GM12878 (cell line): Measurements from ENCODE around the gene GPR75. TPM values are rescaled to one million over a fixed set of nuclear protein-coding genes. Genes with fewer than 3 reads are reported as not detected.

ENCODE experiments used
- ATAC-seq: fragments of 200-7000 bp; cut with Tn5 transposase; 3 replicates; pipeline ENCODE4 v1.9.1; 2020; ENCODE audit warnings: mild to moderate bottlenecking, moderate library complexity
- Bru-seq: library from RNA; stranded (reverse); fragments of 400-500 nt; gene quantifications from one replicate; lab custom pipeline; 2021; lab: Mats Ljungman, UMichigan
- BruChase-seq, 2 experiments: library from RNA; stranded (reverse); fragments of 400-500 nt; gene quantifications; one replicate each; lab custom pipeline; 2021; lab: Mats Ljungman, UMichigan
- BruUV-seq: library from RNA; stranded (reverse); fragments of 400-500 nt; replicated peaks from 2 replicates; lab custom pipeline; 2021; lab: Mats Ljungman, UMichigan
- CTCF ChIA-PET: fragments of 300-600 bp; sonication (Branson Sonifier 250); formaldehyde crosslinking; extraction: SDS; loops from one replicate; lab custom pipeline; 2021; ENCODE audit warnings: inconsistent platforms; lab: Yijun Ruan, JAX
- POLR2A ChIA-PET: fragments of 350-600 bp; formaldehyde crosslinking; extraction: SDS; loops from one replicate; lab custom pipeline; 2021; ENCODE audit warnings: inconsistent platforms; lab: Charles Lee
- RAD21 ChIA-PET: fragments of 300-600 bp; sonication (Branson Sonifier 250); formaldehyde crosslinking; loops from one replicate; lab custom pipeline; 2023; ENCODE audit warnings: antibody characterized with exemption; ENCODE audit not compliant: unreplicated experiment; lab: Charles Lee
- SMC1A ChIA-PET: fragments of 300-600 bp; sonication (Branson Sonifier 250); formaldehyde crosslinking; loops from one replicate; lab custom pipeline; 2023; ENCODE audit not compliant: unreplicated experiment, uncharacterized antibody; lab: Charles Lee
- DNase-seq: peaks from one replicate; pipeline ENCODE4 v3.0.0-alpha.2; 2011; ENCODE audit warnings: low read depth, low spot score
- FAIRE-seq: peaks from 3 replicates; lab custom pipeline; 2011; peaks lifted over from hg19 to GRCh38; lab: Jason Lieb, UNC
- H2AFZ ChIP-seq: 2 replicates; pipeline ENCODE4 v1.6.0; 2011; ENCODE audit warnings: low read depth, low read length, control low read depth; ENCODE audit not compliant: control insufficient read depth
- H3K27ac ChIP-seq: 2 replicates; pipeline ENCODE4 v1.5.1; 2011; ENCODE audit warnings: control low read depth; ENCODE audit not compliant: control insufficient read depth, insufficient read depth
- H3K27me3 ChIP-seq, 2 experiments: replicated peaks in 1 of 2; 2 replicates each; pipeline versions ENCODE4 v1.6.0 to v1.6.1; 2011; ENCODE audit warnings: low read length in 1 of 2; ENCODE audit not compliant: control insufficient read depth in 2 of 2, insufficient read depth in 2 of 2
- H3K36me3 ChIP-seq, 2 experiments: 2 replicates each; pipeline ENCODE4 v1.5.1; 2011; ENCODE audit warnings: low read length in 1 of 2; ENCODE audit not compliant: control insufficient read depth in 2 of 2, insufficient read depth in 2 of 2
- H3K4me1 ChIP-seq: 2 replicates; pipeline ENCODE4 v1.6.1; 2011; ENCODE audit warnings: mild to moderate bottlenecking, low read length, moderate library complexity, mixed read lengths; ENCODE audit not compliant: control insufficient read depth, insufficient read depth
- H3K4me2 ChIP-seq: 2 replicates; pipeline ENCODE4 v1.6.0; 2011; ENCODE audit warnings: control low read depth; ENCODE audit not compliant: control insufficient read depth, insufficient read depth
- H3K4me3 ChIP-seq: fragments of 200-600 bp; sonication (generic); 2 replicates; pipeline ENCODE4 v1.5.1; 2016
- H3K79me2 ChIP-seq: 2 replicates; pipeline ENCODE4 v1.6.0; 2011; ENCODE audit warnings: low read length; ENCODE audit not compliant: control insufficient read depth, insufficient read depth
- H3K9ac ChIP-seq: 2 replicates; pipeline ENCODE4 v1.8.0; 2011; ENCODE audit warnings: low read length, control low read depth, mixed read lengths; ENCODE audit not compliant: control insufficient read depth, insufficient read depth
- H3K9me3 ChIP-seq: replicated peaks from 3 replicates; pipeline ENCODE4 v1.5.1; 2011; ENCODE audit warnings: mild to moderate bottlenecking, low read length; ENCODE audit not compliant: control insufficient read depth, insufficient read depth
- H4K20me1 ChIP-seq: 2 replicates; pipeline ENCODE4 v1.6.0; 2011; ENCODE audit not compliant: control insufficient read depth, insufficient read depth
- JUND ChIP-seq: IDR thresholded peaks from 2 replicates; pipeline ENCODE4 v1.6.1; 2012; ENCODE audit warnings: low read depth, mild to moderate bottlenecking, low read length, improper control_type of control experiment, moderate library complexity
- NFIC ChIP-seq: IDR thresholded peaks from 2 replicates; pipeline ENCODE4 v1.6.1; 2012; ENCODE audit warnings: low read depth, mild to moderate bottlenecking, inconsistent platforms, low read length, moderate library complexity
- POLR2AphosphoS5 ChIP-seq: IDR thresholded peaks from 2 replicates; pipeline ENCODE4 v1.6.1; 2011; ENCODE audit warnings: mild to moderate bottlenecking, low read length, inconsistent platforms
- ZNF384 ChIP-seq: IDR thresholded peaks from 2 replicates; pipeline ENCODE4 v1.6.1; 2012; ENCODE audit warnings: low read depth, mild to moderate bottlenecking, low read length, improper control_type of control experiment, borderline replicate concordance
- WGBS: methylation state at CpG from one replicate; pipeline ENCODE4 v1.1.6; 2016; ENCODE audit warnings: low lambda C conversion rate; ENCODE audit not compliant: insufficient replicate concordance, insufficient coverage; ENCODE audit errors: missing lambda C conversion rate; 5-methylcytosine and 5-hydroxymethylcytosine counted together
- in situ Hi-C: fragments of 300-500 bp; cut with MboI; formaldehyde crosslinking; loops from 9 replicates; pipeline ENCODE4 v1.14.3; 2018; ENCODE audit warnings: mixed read lengths
- intact Hi-C: fragments of 100-400 bp; cut with micrococcal nuclease; formaldehyde crosslinking; loops from one replicate; pipeline ENCODE4 v1.14.2; 2022; ENCODE audit not compliant: unreplicated experiment
- long read RNA-seq, 2 experiments: library from polyadenylated mRNA; unstranded; transcript quantifications; one replicate each; pipeline ENCODE4 v2.0.0, GENCODE V29; 2019 to 2020
- polyA minus RNA-seq, 3 experiments: library from RNA; depleted of rRNA, polyadenylated mRNA; stranded (reverse); fragments of >200 nt; gene quantifications; 2 replicates each; pipeline ENCODE4 v1.2.3, GENCODE V29; 2011
- polyA plus RNA-seq, 11 experiments: library from polyadenylated mRNA; depleted of rRNA in 4 of 11; unstranded in 6 of 11; stranded (reverse) in 5 of 11; fragments of >200 nt; fragmentation: Nextera tagmentation in 4 of 11; fragmentation: Illumina TruSeq in 1 of 11; extraction: Ambion mirVana in 4 of 11; extraction: Trizol in 1 of 11; gene quantifications; 1 replicate in 1 of 11; 2 replicates in 10 of 11; pipeline versions ENCODE4 v1.2.1 to v1.2.3, GENCODE V29; 2011 to 2016; ENCODE audit warnings: inconsistent platforms in 2 of 11, missing spikeins in 2 of 11, low read depth in 1 of 11
- total RNA-seq, 4 experiments: library from RNA; depleted of rRNA in 3 of 4; stranded (reverse); fragments of >200 nt in 3 of 4; fragmentation: Illumina TruSeq in 1 of 4; extraction: Trizol in 1 of 4; gene quantifications; 2 replicates each; pipeline versions ENCODE4 v1.2.1 to v1.2.3, GENCODE V29; 2013 to 2021

The GPR75 gene
- total RNA-seq (2013; cell fraction: nucleolus; rRNA removed), result 11.0 and 12.2 TPM in 2 replicates
- total RNA-seq (2014; rRNA removed) (2.0 and 2.1 TPM in 2 replicates), total RNA-seq (2014; rRNA removed; fragmentation: Illumina TruSeq; extraction: Trizol) (2.6 TPM in 2 replicates), total RNA-seq (2021) (1.7 and 2.5 TPM in 2 replicates), polyA plus RNA-seq (2011; rRNA removed) (1.5 and 2.0 TPM in 2 replicates), polyA plus RNA-seq (2014; fragmentation: Illumina TruSeq; extraction: Trizol) (3.5 and 3.7 TPM in 2 replicates), polyA plus RNA-seq (2014; fragmentation: Nextera tagmentation; extraction: Ambion mirVana) (under 1 TPM in 1 of 2 experiments, not detected in 1; 0.02 TPM), polyA plus RNA-seq (2014; rRNA removed) (2.2 and 2.6 TPM in 2 replicates), polyA plus RNA-seq (2016; fragmentation: Nextera tagmentation; extraction: Ambion mirVana) (under 1 TPM in 1 of 2 experiments, not detected in 1; 0.20 TPM), polyA minus RNA-seq (2011; rRNA and poly(A)+ RNA removed) (5.7 and 8.1 TPM in 2 replicates), Bru-seq, nascent RNA (percentile 72 among the genes with signal in this experiment), BruChase-seq, experiment 1, labeled RNA remaining after a 6-hour chase (percentile 85 among the genes with signal in this experiment), BruChase-seq, experiment 2, labeled RNA remaining after a 2-hour chase (percentile 90 among the genes with signal in this experiment)
- polyA plus RNA-seq (2011; ENCODE audit: low read depth), result 1.4 TPM
- 1.2 and 1.8 TPM in 2 replicates for polyA plus RNA-seq (2011; cell fraction: cytosol; rRNA removed)
- 4.3 and 5.6 TPM in 2 replicates for polyA plus RNA-seq (2011; cell fraction: nucleus; rRNA removed)
- polyA plus RNA-seq (2012), result 1.2 and 1.5 TPM in 2 replicates
- polyA minus RNA-seq (2011; cell fraction: cytosol; rRNA and poly(A)+ RNA removed), result not detected in 2 replicates
- polyA minus RNA-seq (2011; cell fraction: nucleus; rRNA and poly(A)+ RNA removed), result 4.6 and 10.3 TPM in 2 replicates
- long read RNA-seq, experiment 1, result 0 reads
- long read RNA-seq, experiment 2, result 0 reads

- no TSS peak for BruUV-seq
- SMC1A ChIA-PET, result interaction anchor here (0.6 kb wide), 1 partner anchor 56 kb away, joined by 3 read pairs; no protein-coding TSS in a partner anchor
- Histone ChIP-seq H2AFZ (no peak within 1 kb of the TSS), H3K27ac (no peak within 1 kb of the TSS), H3K9me3 (no peaks in the 10 kb centered on the region), H3K9ac (no peak within 1 kb of the TSS), H3K27me3 (no peaks in the 10 kb centered on the region), H4K20me1 (no peaks in the 10 kb centered on the region), H3K4me3 (no peak within 1 kb of the TSS), H3K36me3 (peaks cover 0 to 3% of the 10 kb centered on the region in 2 experiments; a peak in 2 of 4 replicates), H3K4me2 (no peak within 1 kb of the TSS), H3K4me1 (no peaks in the 10 kb centered on the region), H3K79me2 (no peaks in the 10 kb centered on the region)
- RAD21 ChIA-PET, result no interaction called here
- intact Hi-C loops (no loop called here), in situ Hi-C loops (no loop called here)
- CTCF ChIA-PET, result no interaction called here
- POLR2A ChIA-PET, result no interaction called here
- WGBS, result 96% methylated on average over 57 of the region's 72 CpGs
- ATAC-seq (no peak), DNase-seq (no peak), FAIRE-seq (no peak)
- TF ChIP-seq JUND, result no peak
- no peak for TF ChIP-seq ZNF384
- TF ChIP-seq POLR2AphosphoS5, result no peak
- TF ChIP-seq NFIC, result no peak
Observed at GRCh38 chr2:53859206-53860181, at the start of gene GPR75. Gene GPR75, minus strand, starts transcription at chr2:53859967. Its CDS starts 5,211 bp downstream, at chr2:53854756.
